OCI-LY1 (cell line): ENCODE data around the gene HIVEP1.

Source experiments
- CTCF ChIP-seq: fragments of 200-600 bp; sonication (generic), shearing (Covaris generic); IDR thresholded peaks from 2 replicates; pipeline ENCODE4 v1.5.1; 2017; ENCODE audit warnings: mild to moderate bottlenecking, antibody characterized with exemption, low read length, moderate library complexity, mixed read lengths
- EZH2 ChIP-seq: fragments of 200-600 bp; sonication (generic), shearing (Covaris generic); IDR thresholded peaks from 2 replicates; pipeline ENCODE4 v1.8.0; 2017; ENCODE audit warnings: borderline replicate concordance, mixed run types, mild to moderate bottlenecking, antibody characterized with exemption, low read length, moderate library complexity, mixed read lengths

- TF ChIP-seq CTCF: no peak
- TF ChIP-seq EZH2: no peak
These were observed 113.3 kb downstream of the HIVEP1 start for GRCh38 chr6:12125396-12125795.
